Endothelial cell of umbilical vein (primary cell): ENCODE results near the gene SAMD4B. TPM values are rescaled to one million over a fixed set of nuclear protein-coding genes. Genes with fewer than 3 reads are reported as not detected.

ENCODE experiments used
- BruUV-seq: library from RNA; stranded (reverse); fragments of 400-500 nt; replicated peaks from 2 replicates; lab custom pipeline; 2021; lab: Mats Ljungman, UMichigan
- CTCF ChIA-PET: fragments of 300-600, 350-600 bp; sonication (Branson Sonifier 250); formaldehyde crosslinking; loops from one replicate; lab custom pipeline; 2021; ENCODE audit warnings: antibody characterized with exemption, inconsistent platforms; lab: Charles Lee
- POLR2A ChIA-PET: fragments of 300-600, 350-600 bp; sonication (Branson Sonifier 250); formaldehyde crosslinking; loops from one replicate; lab custom pipeline; 2021; ENCODE audit warnings: antibody characterized with exemption, inconsistent platforms; lab: Charles Lee
- DNase-seq: peaks from one replicate; pipeline ENCODE4 v3.0.0-alpha.2; 2011; ENCODE audit warnings: low read depth, low spot score
- FAIRE-seq: peaks from 2 replicates; lab custom pipeline; 2011; peaks lifted over from hg19 to GRCh38; lab: Jason Lieb, UNC
- H2AFZ ChIP-seq: 2 replicates; pipeline ENCODE4 v1.6.0; 2012; ENCODE audit warnings: low read depth, low read length, control low read depth, inconsistent platforms
- H3K27ac ChIP-seq: 2 replicates; pipeline ENCODE4 v1.5.1; 2011; ENCODE audit warnings: low read depth, mild to moderate bottlenecking, control low read depth, low read length, moderate library complexity; ENCODE audit not compliant: insufficient read depth
- H3K27me3 ChIP-seq, 2 experiments: 2 replicates each; pipeline versions ENCODE4 v1.6.0 to v1.6.1; 2011; ENCODE audit warnings: low read length in 2 of 2, mixed read lengths in 1 of 2; ENCODE audit not compliant: control insufficient read depth in 2 of 2, insufficient read depth in 2 of 2
- H3K36me3 ChIP-seq, 2 experiments: 2 replicates in 1 of 2; 3 replicates in 1 of 2; pipeline ENCODE4 v1.5.1; 2011; ENCODE audit warnings: low read length in 2 of 2, mild to moderate bottlenecking in 1 of 2, moderate library complexity in 1 of 2; ENCODE audit not compliant: control insufficient read depth in 2 of 2, insufficient read depth in 2 of 2; ENCODE audit errors: extremely low read depth in 1 of 2
- H3K4me1 ChIP-seq: 3 replicates; pipeline ENCODE4 v1.5.1; 2011; ENCODE audit warnings: mild to moderate bottlenecking, low read length; ENCODE audit not compliant: control insufficient read depth, insufficient read depth; ENCODE audit errors: extremely low read depth
- H3K4me2 ChIP-seq: 2 replicates; pipeline ENCODE4 v1.6.1; 2011; ENCODE audit warnings: low read length, control low read depth, mixed read lengths; ENCODE audit not compliant: insufficient read depth
- H3K4me3 ChIP-seq, 3 experiments: fragments of 200-600 bp in 1 of 3; sonication (generic), shearing (Covaris generic) in 1 of 3; replicated peaks in 1 of 3; 2 replicates each; pipeline ENCODE4 v1.5.1; 2011 to 2016; ENCODE audit warnings: control low read depth in 3 of 3, low read length in 3 of 3, mild to moderate bottlenecking in 2 of 3, inconsistent platforms in 1 of 3, low read depth in 1 of 3, moderate library complexity in 1 of 3; ENCODE audit not compliant: insufficient read depth in 1 of 3
- H3K79me2 ChIP-seq: 2 replicates; pipeline ENCODE4 v1.6.0; 2012; ENCODE audit warnings: low read length, inconsistent platforms; ENCODE audit not compliant: control insufficient read depth, insufficient read depth
- H3K9ac ChIP-seq: replicated peaks from 2 replicates; pipeline ENCODE3; 2011; ENCODE audit warnings: low read length, control low read depth; ENCODE audit not compliant: insufficient read depth; ENCODE audit errors: extremely low read depth
- H3K9me1 ChIP-seq: replicated peaks from 3 replicates; pipeline ENCODE4 v1.6.0; 2011; ENCODE audit warnings: mild to moderate bottlenecking, low read length; ENCODE audit not compliant: control insufficient read depth, insufficient read depth; ENCODE audit errors: extremely low read depth
- H3K9me3 ChIP-seq: replicated peaks from 2 replicates; pipeline ENCODE4 v1.5.1; 2012; ENCODE audit warnings: low read length, inconsistent platforms; ENCODE audit not compliant: control insufficient read depth, insufficient read depth
- H4K20me1 ChIP-seq: replicated peaks from 2 replicates; pipeline ENCODE3; 2011; ENCODE audit warnings: mild to moderate bottlenecking, low read length; ENCODE audit not compliant: control insufficient read depth, insufficient read depth; ENCODE audit errors: extremely low read depth
- EZH2 ChIP-seq: IDR thresholded peaks from 2 replicates; pipeline ENCODE4 v1.6.1; 2012; ENCODE audit warnings: borderline replicate concordance, low read depth, mild to moderate bottlenecking, moderate library complexity, low read length, inconsistent platforms; ENCODE audit not compliant: severe bottlenecking
- FOS ChIP-seq: IDR thresholded peaks from 2 replicates; pipeline ENCODE4 v1.6.1; 2011; ENCODE audit warnings: mild to moderate bottlenecking, low read length, moderate library complexity, borderline replicate concordance; ENCODE audit not compliant: insufficient read depth
- JUN ChIP-seq: IDR thresholded peaks from 2 replicates; pipeline ENCODE4 v1.6.1; 2011; ENCODE audit warnings: borderline replicate concordance, low read depth; ENCODE audit not compliant: insufficient read length, insufficient read depth
- MAX ChIP-seq: IDR thresholded peaks from 2 replicates; pipeline ENCODE4 v1.6.1; 2011; ENCODE audit not compliant: insufficient read depth, insufficient read length
- MYC ChIP-seq: IDR thresholded peaks from one replicate; pipeline ENCODE4 v1.6.1; 2011; ENCODE audit warnings: mild to moderate bottlenecking, low read depth, low read length
- POLR2AphosphoS5 ChIP-seq: IDR thresholded peaks from 2 replicates; pipeline ENCODE4 v1.6.1; 2012; ENCODE audit warnings: low read depth, mild to moderate bottlenecking, control low read depth, low read length, moderate library complexity; ENCODE audit not compliant: insufficient read depth
- dilution Hi-C: fragments of 300-500 bp; cut with MboI; formaldehyde crosslinking; loops from one replicate; pipeline ENCODE4 v1.15.0; 2019; ENCODE audit warnings: low sequenced_read_pairs; ENCODE audit not compliant: extremely low pct_ligation_motif_present
- intact Hi-C: fragments of 100-400 bp; cut with micrococcal nuclease; formaldehyde crosslinking; loops from one replicate; pipeline ENCODE4 v1.10.0; 2022
- polyA plus RNA-seq, 4 experiments: library from polyadenylated mRNA; depleted of rRNA in 3 of 4; stranded (reverse) in 3 of 4; unstranded in 1 of 4; fragments of >200 nt; gene quantifications; 2 replicates each; pipeline versions ENCODE4 v1.2.1 to v1.2.3, GENCODE V29; 2011 to 2012; ENCODE audit warnings: missing spikeins in 1 of 4
- total RNA-seq: library from RNA; stranded (reverse); gene quantifications from 2 replicates; pipeline ENCODE4 v1.2.3, GENCODE V29; 2021

The SAMD4B gene
- total and polyA plus RNA-seq, 2 donors (not counting 3 experiments of a cell fraction or from before 2014, with no cell fraction given), result 82.1 to 84.2 TPM

DNA sequence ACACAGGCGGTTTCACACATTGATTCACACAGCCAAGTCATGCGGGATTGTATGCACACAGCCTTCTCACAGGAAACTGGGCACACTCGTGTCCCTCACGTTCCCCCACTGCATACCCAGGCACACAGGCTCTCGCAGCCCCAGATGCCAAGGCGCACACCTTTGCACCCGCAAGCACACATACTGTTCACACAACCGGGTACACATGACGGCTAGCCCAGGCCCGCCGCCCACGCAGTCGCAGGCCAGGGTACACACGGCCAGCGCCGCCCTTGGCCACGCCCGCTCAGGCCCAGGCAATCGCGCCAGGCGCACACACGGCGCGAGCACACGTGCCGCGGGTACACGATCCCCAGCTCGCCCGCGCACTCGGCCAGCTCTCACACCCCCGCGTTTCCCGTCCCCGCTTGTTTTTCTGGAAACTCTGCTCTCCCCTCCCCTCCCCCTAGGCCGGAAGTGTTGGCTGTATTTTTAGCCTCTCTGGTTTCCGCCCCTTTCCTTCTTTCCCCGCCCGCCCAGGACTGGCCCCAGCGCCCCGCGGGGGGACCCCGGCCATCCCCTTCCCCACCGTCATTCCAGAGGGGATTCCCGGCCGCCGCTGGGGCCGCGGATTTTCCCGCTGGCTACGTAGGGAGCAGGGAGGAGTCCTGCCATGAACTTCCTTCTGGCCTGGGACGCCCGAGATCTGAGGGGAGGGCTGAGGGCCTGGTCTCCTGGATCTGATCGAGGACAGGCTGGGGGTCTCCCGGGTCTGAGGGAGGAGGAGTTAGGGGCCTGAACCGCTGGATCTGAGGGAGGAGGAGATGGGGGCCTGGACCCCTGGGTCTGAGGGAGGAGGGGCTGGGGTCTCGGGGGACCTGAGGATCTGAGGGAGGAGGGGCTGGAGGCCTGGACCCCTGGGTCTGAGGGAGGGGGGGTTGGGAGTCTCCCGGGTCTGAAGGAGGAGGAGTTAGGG, 60.4 kb downstream of the SAMD4B start:
- DNase-seq (peak; percentile 95), FAIRE-seq (peak; percentile 86)
- Histone ChIP-seq H3K9me3 (no peaks in the 10 kb centered on the region), H3K27ac (peak overlapping the region; percentile 89), H3K9ac (peak overlapping the region; percentile 92), H4K20me1 (no peaks in the 10 kb centered on the region), H3K4me3 (peak overlapping the region; percentile 19 to 34 (median 23)), H3K27me3 (no peaks in the 10 kb centered on the region), H2AFZ (no peak overlapping the region), H3K9me1 (no peaks in the 10 kb centered on the region), H3K79me2 (peaks cover 9% of the 10 kb centered on the region), H3K4me2 (peak overlapping the region; percentile 57), H3K4me1 (peaks cover 25% of the 10 kb centered on the region), H3K36me3 (peaks cover 0 to 4% of the 10 kb centered on the region in 2 experiments)
- TF ChIP-seq FOS, result no peak
- peak; percentile 90 for TF ChIP-seq MAX
- no peak for TF ChIP-seq EZH2
- peak; percentile 79 for TF ChIP-seq POLR2AphosphoS5
- no peak for TF ChIP-seq JUN
- TF ChIP-seq MYC, result peak; percentile 55
- CTCF ChIA-PET, result interaction anchor here (1.0 to 2.9 kb wide), 4 partner anchors 9 to 281 kb away, joined by 3 to 22 read pairs (median 6); partner anchors contain the start of genes MED29, PAF1 and PLEKHG2
- dilution Hi-C loops (no loop called here), intact Hi-C loops (loop anchor here (1.0 kb wide), 1 partner anchor 10 kb away; the partner anchor contains the start of gene PLEKHG2)
- POLR2A ChIA-PET, result interaction anchor here (0.8 to 1.5 kb wide), 2 partner anchors 12 to 33 kb away, joined by 3 to 9 read pairs; partner anchors contain the start of genes MED29, PAF1 and RPS16
- no TSS peak for BruUV-seq
